ENCODE results near the gene CTBP1.

The CTBP1 gene

GRCh38 chr4:1175635-1176229 lies 73.2 kb downstream of the CTBP1 start:
- no peak for DNase-seq (ENCODE audit: low read depth, low spot score)

GRCh38 chr4:1174941-1175634 lies 73.8 kb downstream of the CTBP1 start:
- no peak for DNase-seq (ENCODE audit: low read depth, low spot score)

- peak; percentile 33 for DNase-seq (ENCODE audit: low read depth, low spot score)
These were observed 75.8 kb downstream of the CTBP1 start for GRCh38 chr4:1172971-1173757.

- DNase-seq (ENCODE audit: low read depth, low spot score) = peak; percentile 38
These were observed 76.6 kb downstream of the CTBP1 start, which contains the start of gene SPON2 for GRCh38 chr4:1172228-1172851. SPON2 (minus strand) TSS chr4:1172583.

GRCh38 chr4:1171311-1172227 lies 77.4 kb downstream of the CTBP1 start:
- DNase-seq (ENCODE audit: low read depth, low spot score) = peak; percentile 47

- no peak for DNase-seq (ENCODE audit: low read depth, low spot score)
These were observed 78.0 kb downstream of the CTBP1 start for GRCh38 chr4:1170976-1171310.

GRCh38 chr4:1170156-1170975 lies 78.6 kb downstream of the CTBP1 start:
- DNase-seq (ENCODE audit: low read depth, low spot score) = peak; percentile 7

- DNase-seq (ENCODE audit: low read depth, low spot score) = no peak
These were observed 79.2 kb downstream of the CTBP1 start for GRCh38 chr4:1169691-1170096.

GRCh38 chr4:1169171-1169671 lies 79.7 kb downstream of the CTBP1 start:
- no peak for DNase-seq (ENCODE audit: low read depth, low spot score)

- no peak for DNase-seq (ENCODE audit: low read depth, low spot score)
These were observed 80.5 kb downstream of the CTBP1 start for GRCh38 chr4:1168191-1169101.

- DNase-seq (ENCODE audit: low read depth, low spot score) = peak; percentile 89
These were observed 81.5 kb downstream of the CTBP1 start for GRCh38 chr4:1167244-1167949.

GRCh38 chr4:1166509-1167243 lies 82.3 kb downstream of the CTBP1 start:
- peak; percentile 7 for DNase-seq (ENCODE audit: low read depth, low spot score)

- no peak for DNase-seq (ENCODE audit: low read depth, low spot score)
These were observed 83.9 kb downstream of the CTBP1 start for GRCh38 chr4:1164956-1165545.

- DNase-seq (ENCODE audit: low read depth, low spot score) = no peak
These were observed 84.5 kb downstream of the CTBP1 start for GRCh38 chr4:1164444-1164843.

- DNase-seq (ENCODE audit: low read depth, low spot score) = no peak
These were observed 84.9 kb downstream of the CTBP1 start for GRCh38 chr4:1164040-1164439.
